Hypothalamus (tissue), 51 donors: Measurements from ENCODE around the gene TTC39B.

ENCODE experiments used
- DNase-seq, 51 donors: peaks; one replicate each; lab custom pipeline; 2025; lab: John Stamatoyannopoulos, UW

TTC39B gene

GRCh38 chr9:15305470-15305869 lies 1.5 kb downstream of the TTC39B start:
- DNase-seq = no peak

GRCh38 chr9:15304632-15305031 lies 2.4 kb downstream of the TTC39B start:
- DNase-seq = no peak

- DNase-seq = no peak
Measured at GRCh38 chr9:15300218-15300617, 6.8 kb downstream of the TTC39B start.

GRCh38 chr9:15299374-15299939 lies 7.6 kb downstream of the TTC39B start:
- no peak for DNase-seq

GRCh38 chr9:15298362-15298761 lies 8.7 kb downstream of the TTC39B start:
- DNase-seq = no peak

- DNase-seq = peak in 3 of 51 donors; percentile 2 to 34 (median 11)
Measured at GRCh38 chr9:15295761-15296405, 11.1 kb downstream of the TTC39B start.

- no peak for DNase-seq
Measured at GRCh38 chr9:15294604-15295003, 12.4 kb downstream of the TTC39B start.

- DNase-seq = peak in 10 of 51 donors; percentile 6 to 28 (median 12)
Measured at GRCh38 chr9:15293804-15294316, 13.2 kb downstream of the TTC39B start.

GRCh38 chr9:15293084-15293483 lies 13.9 kb downstream of the TTC39B start:
- no peak for DNase-seq

- DNase-seq = no peak
Measured at GRCh38 chr9:15289603-15290002, 17.4 kb downstream of the TTC39B start.

- DNase-seq = no peak
Measured at GRCh38 chr9:15287309-15287708, 19.7 kb downstream of the TTC39B start.

- no peak for DNase-seq
Measured at GRCh38 chr9:15286161-15286821, 20.7 kb downstream of the TTC39B start.

- no peak for DNase-seq
Measured at GRCh38 chr9:15282567-15283285, 24.3 kb downstream of the TTC39B start.

GRCh38 chr9:15280647-15281046 lies 26.4 kb downstream of the TTC39B start:
- DNase-seq = no peak

GRCh38 chr9:15278839-15279238 lies 28.2 kb downstream of the TTC39B start:
- DNase-seq = no peak

GRCh38 chr9:15278091-15278687 lies 28.8 kb downstream of the TTC39B start:
- no peak for DNase-seq

GRCh38 chr9:15277400-15278090 lies 29.5 kb downstream of the TTC39B start:
- peak in 15 of 51 donors; percentile 4 to 60 (median 42) for DNase-seq

- DNase-seq = no peak
Measured at GRCh38 chr9:15276328-15276938, 30.6 kb downstream of the TTC39B start.

GRCh38 chr9:15274425-15274824 lies 32.6 kb downstream of the TTC39B start:
- DNase-seq = no peak
